Body of pancreas (tissue), 4 donors: ENCODE measurements around the gene TMEM131L. TPM values are rescaled to one million over a fixed set of nuclear protein-coding genes. Genes with fewer than 3 reads are reported as not detected.

Experiments
- ATAC-seq: fragments of 150-250 bp; one replicate; pipeline ENCODE4 v1.9.1; 2016
- DNase-seq, 4 donors: peaks; one replicate each; pipeline ENCODE4 v3.0.0-alpha.2; 2019
- H3K27ac ChIP-seq, 4 donors: fragments of 200-600 bp; sonication (generic); 1 replicate in 3 of 4; 2 replicates in 1 of 4; pipeline versions ENCODE4 v1.5.1 to v1.6.1; 2016 to 2019; ENCODE audit warnings: mild to moderate bottlenecking in 1 of 4, mixed read lengths in 1 of 4, moderate library complexity in 1 of 4
- H3K27me3 ChIP-seq, 2 donors: fragments of 200-600 bp; sonication (generic); one replicate each; pipeline ENCODE4 v1.6.0; 2016; ENCODE audit warnings: mild to moderate bottlenecking in 1 of 2
- H3K36me3 ChIP-seq, 2 donors: fragments of 200-600 bp; sonication (generic); replicated peaks in 1 of 2; 2 replicates each; pipeline ENCODE4 v1.5.1; 2016; ENCODE audit warnings: low read depth in 2 of 2; ENCODE audit not compliant: insufficient read depth in 1 of 2
- H3K4me1 ChIP-seq: fragments of 200-600 bp; sonication (generic); one replicate; pipeline ENCODE4 v1.6.0; 2016
- H3K4me3 ChIP-seq, 2 donors: fragments of 200-600 bp; sonication (generic); 1 replicate in 1 of 2; 2 replicates in 1 of 2; pipeline ENCODE4 v1.5.1; 2016 to 2019
- H3K9me3 ChIP-seq, 3 donors: fragments of 200-600 bp; sonication (generic); 1 replicate in 2 of 3; 2 replicates in 1 of 3; pipeline ENCODE4 v1.5.1; 2016
- POLR2A ChIP-seq, 3 donors: fragments of 450-650 bp; IDR thresholded peaks; one replicate each; pipeline ENCODE4 v1.6.1; 2016; ENCODE audit warnings: antibody characterized with exemption in 3 of 3, mild to moderate bottlenecking in 2 of 3
- WGBS, 2 donors: methylation state at CpG; one replicate each; pipeline ENCODE4 v1.1.5; 2017; 5-methylcytosine and 5-hydroxymethylcytosine counted together
- intact Hi-C: fragments of 100-400 bp; cut with DNase I; formaldehyde crosslinking; loops from one replicate; pipeline ENCODE4 v1.15.1; 2023
- total RNA-seq, 2 donors: library from RNA; depleted of rRNA; stranded (reverse); fragments of >200 nt; gene quantifications; one replicate each; pipeline ENCODE4 v1.1.0, GENCODE V29; 2016
- TF ChIP-seq, protein P1 (sequence below), 7 experiments: fragments of 450-650 bp in 4 of 7; fragments of 200-600 bp in 3 of 7; sonication (generic) in 3 of 7; IDR thresholded peaks; one replicate each; pipeline ENCODE4 v1.5.1; 2016 to 2019; ENCODE audit warnings: antibody characterized with exemption in 7 of 7

Gene TMEM131L
- total RNA-seq, 2 donors from 2014 or later, result 47.1 to 63.6 TPM

DNA sequence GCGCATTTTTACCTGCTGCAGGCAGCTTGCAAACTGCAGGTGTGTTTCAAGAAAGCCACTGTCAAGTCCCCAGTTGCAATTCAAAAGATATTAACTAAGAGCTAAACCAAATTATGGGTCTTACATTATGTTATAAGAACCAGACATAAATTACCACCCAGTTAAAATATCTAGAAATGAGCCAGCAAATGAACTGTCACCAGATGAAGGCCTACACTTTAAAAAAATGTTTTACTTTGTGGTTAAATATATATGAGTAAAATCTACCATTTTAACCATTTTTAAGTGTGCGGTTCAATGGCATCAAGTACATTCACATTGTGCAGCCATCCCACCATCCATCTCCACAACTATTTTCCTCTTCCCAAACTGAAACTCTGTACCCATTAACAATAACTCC, 32.0 kb upstream of the TMEM131L start:
- Histone ChIP-seq H3K36me3 (no peaks in the 10 kb centered on the region), H3K27ac (peak overlapping the region in 1 of 4 donors; percentile 72), H3K4me3 (no peak overlapping the region), H3K4me1 (peaks cover 10% of the 10 kb centered on the region), H3K9me3 (no peaks in the 10 kb centered on the region), H3K27me3 (no peaks in the 10 kb centered on the region)
- no peak for TF ChIP-seq POLR2A (IDR thresholded peaks at IDR 0.05)
- TF ChIP-seq, protein P1, sequence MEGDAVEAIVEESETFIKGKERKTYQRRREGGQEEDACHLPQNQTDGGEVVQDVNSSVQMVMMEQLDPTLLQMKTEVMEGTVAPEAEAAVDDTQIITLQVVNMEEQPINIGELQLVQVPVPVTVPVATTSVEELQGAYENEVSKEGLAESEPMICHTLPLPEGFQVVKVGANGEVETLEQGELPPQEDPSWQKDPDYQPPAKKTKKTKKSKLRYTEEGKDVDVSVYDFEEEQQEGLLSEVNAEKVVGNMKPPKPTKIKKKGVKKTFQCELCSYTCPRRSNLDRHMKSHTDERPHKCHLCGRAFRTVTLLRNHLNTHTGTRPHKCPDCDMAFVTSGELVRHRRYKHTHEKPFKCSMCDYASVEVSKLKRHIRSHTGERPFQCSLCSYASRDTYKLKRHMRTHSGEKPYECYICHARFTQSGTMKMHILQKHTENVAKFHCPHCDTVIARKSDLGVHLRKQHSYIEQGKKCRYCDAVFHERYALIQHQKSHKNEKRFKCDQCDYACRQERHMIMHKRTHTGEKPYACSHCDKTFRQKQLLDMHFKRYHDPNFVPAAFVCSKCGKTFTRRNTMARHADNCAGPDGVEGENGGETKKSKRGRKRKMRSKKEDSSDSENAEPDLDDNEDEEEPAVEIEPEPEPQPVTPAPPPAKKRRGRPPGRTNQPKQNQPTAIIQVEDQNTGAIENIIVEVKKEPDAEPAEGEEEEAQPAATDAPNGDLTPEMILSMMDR (IDR thresholded peaks at IDR 0.05), result no peak
- ATAC-seq (no peak), DNase-seq (no peak)
- 34 to 47% methylated on average over 2 of the region's 2 CpGs for WGBS, 2 donors
- intact Hi-C loops, result loop anchor here (10.0 kb wide), 1 partner anchor 141 kb away; no protein-coding TSS in a partner anchor

DNA sequence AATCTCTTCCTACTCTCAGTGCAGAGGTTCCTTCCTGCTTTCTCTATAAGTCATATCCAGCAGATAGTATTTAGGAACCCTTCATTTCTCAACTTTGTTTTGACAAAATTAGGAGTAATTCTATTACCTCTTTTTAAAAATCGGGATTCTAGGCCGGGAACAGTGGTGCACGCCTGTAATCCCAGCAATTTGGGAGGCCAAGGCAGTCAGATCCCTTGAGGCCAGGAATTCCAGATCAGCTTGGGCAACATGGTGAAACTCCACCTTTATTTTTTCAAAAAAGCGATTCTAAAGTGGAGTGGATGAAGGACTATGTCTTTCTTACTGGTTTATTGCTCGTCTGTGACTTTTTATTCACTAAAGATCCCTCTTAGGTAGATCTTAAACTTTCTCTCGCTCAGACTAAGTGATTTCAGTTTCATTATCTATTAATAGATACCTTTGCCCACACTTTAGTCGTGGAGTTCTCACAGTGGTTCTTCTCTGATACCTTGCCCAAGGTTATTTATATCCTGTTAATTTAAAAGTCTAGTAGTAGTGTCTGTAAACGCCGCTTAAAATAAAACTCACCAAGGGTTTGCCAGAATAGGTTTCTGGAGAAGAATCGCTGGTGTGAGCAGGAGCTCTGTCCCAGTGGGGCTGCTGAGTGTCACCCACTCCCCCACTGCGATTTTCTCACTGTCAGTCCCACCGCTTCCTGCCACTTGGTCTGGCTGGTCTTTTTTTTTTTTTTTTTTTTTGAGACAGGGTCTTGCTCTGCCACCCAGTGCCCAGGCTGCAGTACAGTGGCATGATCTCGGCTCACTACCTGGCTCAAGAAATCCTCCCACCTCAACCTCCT, 27.0 kb upstream of the TMEM131L start:
- H3K27ac ChIP-seq, result no peak overlapping the region
- H3K4me3 ChIP-seq, result no peak overlapping the region
- TF ChIP-seq, protein P1 (IDR thresholded peaks at IDR 0.05), result no peak
- no peak for TF ChIP-seq POLR2A (IDR thresholded peaks at IDR 0.05)
- intact Hi-C loops, result loop anchor here (10.0 kb wide), 1 partner anchor 136 kb away; no protein-coding TSS in a partner anchor
- no peaks in the 10 kb centered on the region for H3K36me3 ChIP-seq
- no peaks in the 10 kb centered on the region for H3K27me3 ChIP-seq
- WGBS, 2 donors, result 74 to 75% methylated on average over 13 of the region's 13 CpGs
- no peaks in the 10 kb centered on the region for H3K9me3 ChIP-seq
- ATAC-seq, result no peak
- DNase-seq, result no peak
- peaks cover under 1% of the 10 kb centered on the region for H3K4me1 ChIP-seq

DNA sequence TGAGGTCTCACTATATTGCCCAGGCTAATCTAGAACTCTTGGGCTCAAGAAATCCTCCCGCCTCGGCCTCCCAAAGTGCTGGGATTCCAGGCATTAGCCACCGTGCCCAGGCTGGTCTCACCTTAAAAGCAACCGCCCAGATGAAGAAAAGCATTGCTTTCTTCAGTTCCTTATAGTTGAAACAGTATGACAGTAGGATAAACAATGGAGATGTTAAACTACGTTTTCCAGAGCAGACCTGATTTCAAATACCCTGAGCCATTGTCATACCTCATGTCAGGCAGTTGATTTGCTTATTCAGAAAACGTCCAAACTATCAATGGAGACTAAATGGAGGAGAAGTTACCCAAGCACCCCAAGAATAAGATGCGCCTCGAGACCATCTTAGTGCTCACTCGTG, 26.3 kb upstream of the TMEM131L start:
- no peaks in the 10 kb centered on the region for H3K4me1 ChIP-seq
- H3K4me3 ChIP-seq, result no peak overlapping the region
- no peaks in the 10 kb centered on the region for H3K36me3 ChIP-seq
- no peak for TF ChIP-seq POLR2A (IDR thresholded peaks at IDR 0.05)
- TF ChIP-seq, protein P1 (IDR thresholded peaks at IDR 0.05), result no peak
- ATAC-seq (no peak), DNase-seq (no peak)
- no peaks in the 10 kb centered on the region for H3K27me3 ChIP-seq
- no peaks in the 10 kb centered on the region for H3K9me3 ChIP-seq
- WGBS, 2 donors, result 85 to 92% methylated on average over 9 of the region's 9 CpGs
- intact Hi-C loops, result loop anchor here (10.0 kb wide), 1 partner anchor 135 kb away; no protein-coding TSS in a partner anchor
- H3K27ac ChIP-seq, result no peak overlapping the region

DNA sequence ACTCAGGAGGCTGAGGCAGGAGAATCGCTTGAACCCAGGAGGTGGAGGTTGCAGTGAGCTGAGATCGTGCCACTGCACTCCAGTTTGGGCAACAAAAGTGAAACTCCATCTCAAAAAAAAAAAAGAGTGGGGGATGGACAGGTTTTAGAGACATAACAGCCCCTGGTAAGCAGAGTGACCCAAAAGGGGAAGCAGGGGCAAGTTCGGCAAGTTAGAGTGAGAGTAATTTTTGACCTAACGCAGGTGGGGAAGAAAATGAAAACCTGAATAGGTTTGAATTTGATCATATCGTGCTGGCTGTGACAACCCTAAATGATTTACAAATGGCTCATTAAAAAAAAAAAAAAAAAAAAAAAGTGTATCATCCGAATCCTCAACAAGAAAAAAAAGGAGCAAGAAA, 25.7 kb upstream of the TMEM131L start:
- H3K27me3 ChIP-seq, result no peaks in the 10 kb centered on the region

More for the DNA sequence above, 25.7 kb upstream of the TMEM131L start:
- H3K4me3 ChIP-seq, result no peak overlapping the region
- no peak overlapping the region for H3K27ac ChIP-seq
- WGBS, 2 donors, result 86 to 92% methylated on average over 6 of the region's 6 CpGs
- DNase-seq, result no peak
- H3K36me3 ChIP-seq, result no peaks in the 10 kb centered on the region
- no peaks in the 10 kb centered on the region for H3K4me1 ChIP-seq
- ATAC-seq, result no peak
- intact Hi-C loops, result no loop called here
- TF ChIP-seq, protein P1 (IDR thresholded peaks at IDR 0.05), result no peak
- no peak for TF ChIP-seq POLR2A (IDR thresholded peaks at IDR 0.05)
- no peaks in the 10 kb centered on the region for H3K9me3 ChIP-seq
